HG03159 (cell line): Measurements from ENCODE around the gene FIZ1.
A peak's percentile ranks its signal among the peaks of the same experiment; 100 is the strongest.

Experiments
- ATAC-seq: cut with Tn5 transposase; IDR thresholded peaks from one replicate; pipeline ENCODE4 v1.9.1; 2021; ENCODE audit warnings: mild to moderate bottlenecking, moderate library complexity; ENCODE audit not compliant: unreplicated experiment

The FIZ1 gene

DNA sequence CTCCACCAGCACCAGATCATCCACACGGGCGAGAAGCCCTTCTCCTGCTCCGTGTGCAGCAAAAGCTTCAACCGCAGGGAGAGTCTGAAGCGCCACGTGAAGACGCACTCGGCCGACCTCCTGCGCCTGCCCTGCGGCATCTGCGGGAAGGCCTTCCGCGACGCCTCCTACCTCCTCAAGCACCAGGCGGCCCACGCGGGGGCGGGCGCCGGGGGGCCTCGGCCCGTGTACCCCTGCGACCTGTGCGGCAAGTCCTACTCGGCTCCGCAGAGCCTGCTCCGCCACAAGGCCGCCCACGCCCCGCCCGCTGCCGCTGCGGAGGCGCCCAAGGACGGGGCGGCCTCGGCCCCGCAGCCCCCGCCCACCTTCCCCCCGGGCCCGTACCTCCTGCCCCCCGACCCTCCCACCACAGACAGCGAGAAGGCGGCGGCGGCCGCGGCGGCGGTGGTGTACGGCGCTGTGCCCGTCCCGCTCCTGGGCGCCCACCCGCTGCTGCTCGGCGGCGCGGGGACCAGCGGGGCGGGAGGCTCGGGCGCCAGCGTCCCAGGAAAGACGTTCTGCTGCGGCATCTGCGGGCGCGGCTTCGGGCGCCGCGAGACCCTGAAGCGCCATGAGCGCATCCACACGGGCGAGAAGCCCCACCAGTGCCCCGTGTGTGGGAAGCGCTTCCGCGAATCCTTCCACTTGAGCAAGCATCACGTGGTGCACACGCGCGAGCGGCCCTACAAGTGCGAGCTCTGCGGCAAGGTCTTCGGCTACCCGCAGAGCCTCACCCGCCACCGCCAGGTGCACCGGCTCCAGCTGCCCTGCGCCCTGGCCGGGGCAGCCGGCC, 15.6 kb upstream of the FIZ1 start:
- no peak for ATAC-seq

DNA sequence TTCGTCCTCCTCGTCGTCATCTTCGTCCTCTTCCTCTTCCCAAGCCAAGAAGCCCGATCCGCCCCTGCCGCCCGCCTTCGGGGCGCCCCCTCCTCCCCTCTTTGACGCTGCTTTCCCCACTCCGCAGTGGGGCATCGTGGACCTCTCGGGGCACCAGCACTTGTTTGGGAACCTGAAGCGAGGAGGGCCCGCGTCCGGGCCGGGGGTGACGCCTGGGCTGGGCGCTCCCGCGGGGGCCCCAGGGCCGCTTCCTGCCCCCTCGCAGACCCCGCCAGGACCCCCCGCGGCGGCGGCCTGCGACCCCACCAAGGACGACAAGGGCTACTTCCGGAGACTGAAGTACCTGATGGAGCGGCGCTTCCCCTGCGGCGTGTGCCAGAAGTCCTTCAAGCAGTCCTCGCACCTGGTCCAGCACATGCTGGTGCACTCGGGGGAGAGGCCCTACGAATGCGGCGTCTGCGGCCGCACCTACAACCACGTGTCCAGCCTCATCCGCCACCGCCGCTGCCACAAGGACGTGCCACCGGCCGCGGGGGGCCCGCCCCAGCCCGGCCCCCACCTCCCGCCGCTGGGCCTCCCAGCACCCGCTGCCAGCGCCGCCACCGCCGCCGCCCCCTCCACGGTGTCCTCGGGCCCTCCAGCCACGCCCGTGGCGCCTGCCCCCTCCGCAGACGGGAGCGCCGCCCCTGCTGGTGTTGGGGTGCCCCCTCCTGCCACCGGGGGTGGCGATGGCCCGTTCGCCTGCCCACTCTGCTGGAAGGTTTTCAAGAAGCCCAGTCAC, 14.8 kb upstream of the FIZ1 start:
- no peak for ATAC-seq

DNA sequence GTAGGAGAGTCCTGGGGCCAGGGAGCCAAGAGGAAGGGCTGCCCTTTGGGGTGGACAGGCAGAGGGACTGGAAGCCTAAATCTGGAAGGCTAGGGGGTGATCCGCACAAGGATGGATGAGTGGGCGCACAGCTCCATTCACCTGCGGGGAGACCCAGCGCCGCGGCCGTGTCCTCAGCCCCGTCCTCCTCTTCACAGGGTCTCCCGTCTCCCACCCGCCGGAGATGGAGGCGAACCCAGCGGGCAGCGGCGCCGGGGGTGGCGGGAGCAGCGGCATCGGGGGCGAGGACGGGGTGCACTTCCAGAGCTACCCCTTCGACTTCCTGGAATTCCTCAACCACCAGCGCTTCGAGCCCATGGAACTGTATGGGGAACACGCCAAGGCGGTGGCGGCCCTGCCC, 14.1 kb upstream of the FIZ1 start:
- ATAC-seq = no peak

DNA sequence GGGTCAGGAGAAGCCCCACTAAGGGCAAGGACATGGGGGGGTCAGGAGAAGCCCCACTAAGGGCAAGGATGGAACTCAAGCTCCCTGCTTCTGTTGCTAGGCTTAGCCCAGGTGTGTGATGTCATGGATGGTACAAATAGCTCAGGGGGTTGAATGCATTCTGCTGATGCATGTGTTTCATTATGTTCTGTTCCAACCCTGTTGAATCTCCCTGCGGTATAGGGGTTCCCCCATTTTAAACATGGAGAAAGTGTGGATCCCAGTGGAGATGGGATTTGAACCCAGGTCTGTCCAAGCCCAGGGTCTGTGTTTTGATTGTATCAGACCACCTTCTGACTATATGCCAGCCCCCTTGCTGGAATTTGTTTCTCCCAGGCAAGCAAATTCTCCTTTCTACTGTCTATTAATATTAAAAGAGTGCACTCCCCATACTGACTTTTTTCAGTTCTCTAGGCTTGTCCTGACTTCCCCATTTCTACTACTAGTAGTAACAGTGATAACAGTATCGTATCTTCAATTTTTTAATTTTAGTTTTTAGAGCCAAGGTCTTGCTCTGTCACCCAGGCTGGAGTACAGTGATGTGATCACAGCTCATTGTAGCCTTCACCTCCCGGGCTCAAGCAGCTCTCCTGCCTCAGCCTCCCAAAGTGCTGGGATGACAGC, 12.8 kb upstream of the FIZ1 start:
- no peak for ATAC-seq

DNA sequence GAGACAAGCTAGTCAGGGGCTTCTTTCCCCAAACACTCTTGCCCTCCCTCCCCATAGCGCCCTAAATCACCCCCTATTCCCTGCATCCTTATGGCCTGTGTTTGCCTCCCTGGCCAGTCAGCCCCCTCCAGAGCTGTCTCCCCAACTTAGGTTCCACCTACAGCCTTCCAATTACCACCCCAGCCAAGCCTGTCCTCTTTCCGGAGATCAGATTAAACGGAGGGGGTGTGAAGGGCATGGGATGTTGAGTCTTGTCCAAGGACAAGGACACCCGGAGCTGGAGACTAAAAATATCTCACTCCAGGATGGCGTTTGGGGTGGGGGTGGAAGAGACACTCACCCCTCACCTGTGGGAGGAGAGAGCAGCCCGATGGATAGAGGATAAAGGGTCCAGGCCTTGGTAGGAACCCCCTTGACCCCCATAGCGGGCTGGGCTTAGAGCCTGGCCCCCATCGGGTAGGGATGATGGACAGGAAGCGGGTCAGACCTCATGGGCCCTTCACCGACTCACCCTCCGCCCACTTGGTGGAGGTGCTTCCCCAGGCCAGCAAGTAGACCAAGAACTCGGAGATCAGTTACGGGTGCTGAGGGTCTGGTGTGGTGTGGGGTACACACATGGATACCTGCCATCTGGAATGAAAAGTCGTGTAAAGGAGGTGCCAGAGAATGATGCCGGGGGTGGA, 12.1 kb upstream of the FIZ1 start:
- ATAC-seq = no peak

DNA sequence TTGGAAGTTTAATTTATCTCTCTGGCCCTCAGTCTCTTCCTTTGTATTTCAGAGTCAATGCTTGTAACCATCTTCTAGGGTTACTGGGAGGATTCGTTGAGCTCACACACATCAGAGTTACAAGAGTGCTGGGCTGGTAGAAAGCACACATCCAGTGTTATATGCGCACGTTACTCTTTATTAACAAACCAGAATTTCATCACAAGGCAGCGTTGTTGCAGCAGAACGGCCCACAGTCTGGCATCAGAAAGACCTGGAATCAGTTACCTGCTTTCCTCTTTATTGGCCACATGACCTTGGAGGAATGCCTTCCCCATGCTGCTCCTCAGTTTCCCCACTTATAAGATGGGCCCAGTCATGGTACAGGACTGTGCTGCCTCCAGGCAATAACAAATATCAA, 10.0 kb upstream of the FIZ1 start:
- ATAC-seq = no peak

DNA sequence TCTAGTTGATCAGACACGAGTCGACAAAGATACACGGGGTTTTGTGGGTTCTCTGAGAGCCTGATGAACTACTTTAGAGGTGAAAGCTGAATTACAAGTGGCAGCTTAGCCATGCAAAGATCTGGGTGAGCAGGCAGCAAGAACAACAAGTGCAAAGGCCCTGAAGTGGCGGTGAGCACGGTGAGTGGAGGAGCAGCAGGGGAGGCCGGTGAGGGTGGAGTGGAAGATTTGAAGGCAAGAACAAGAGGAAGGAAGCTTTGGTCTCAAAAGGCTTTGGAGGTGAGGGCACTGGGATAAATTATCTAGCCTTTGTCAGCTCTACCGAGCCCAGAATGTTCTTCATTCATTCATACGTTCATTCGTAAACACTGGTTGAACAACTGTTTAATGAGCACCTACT, 7.5 kb upstream of the FIZ1 start:
- ATAC-seq = no peak

DNA sequence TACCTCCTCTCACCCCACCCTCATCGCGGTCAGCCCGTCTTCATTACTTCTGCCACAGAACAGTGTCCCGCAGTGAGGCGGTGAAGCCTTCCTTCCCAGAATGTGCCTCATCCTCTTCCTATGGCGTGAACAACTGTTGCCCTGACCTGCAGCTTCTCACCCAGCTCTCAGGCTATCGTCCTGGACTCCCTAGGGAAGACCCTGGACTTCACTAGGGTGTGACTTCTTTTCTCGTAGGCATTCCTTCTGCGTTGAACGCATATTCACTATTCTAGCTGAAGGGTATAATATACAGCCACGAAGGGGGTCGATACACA, 7.1 kb upstream of the FIZ1 start:
- no peak for ATAC-seq

DNA sequence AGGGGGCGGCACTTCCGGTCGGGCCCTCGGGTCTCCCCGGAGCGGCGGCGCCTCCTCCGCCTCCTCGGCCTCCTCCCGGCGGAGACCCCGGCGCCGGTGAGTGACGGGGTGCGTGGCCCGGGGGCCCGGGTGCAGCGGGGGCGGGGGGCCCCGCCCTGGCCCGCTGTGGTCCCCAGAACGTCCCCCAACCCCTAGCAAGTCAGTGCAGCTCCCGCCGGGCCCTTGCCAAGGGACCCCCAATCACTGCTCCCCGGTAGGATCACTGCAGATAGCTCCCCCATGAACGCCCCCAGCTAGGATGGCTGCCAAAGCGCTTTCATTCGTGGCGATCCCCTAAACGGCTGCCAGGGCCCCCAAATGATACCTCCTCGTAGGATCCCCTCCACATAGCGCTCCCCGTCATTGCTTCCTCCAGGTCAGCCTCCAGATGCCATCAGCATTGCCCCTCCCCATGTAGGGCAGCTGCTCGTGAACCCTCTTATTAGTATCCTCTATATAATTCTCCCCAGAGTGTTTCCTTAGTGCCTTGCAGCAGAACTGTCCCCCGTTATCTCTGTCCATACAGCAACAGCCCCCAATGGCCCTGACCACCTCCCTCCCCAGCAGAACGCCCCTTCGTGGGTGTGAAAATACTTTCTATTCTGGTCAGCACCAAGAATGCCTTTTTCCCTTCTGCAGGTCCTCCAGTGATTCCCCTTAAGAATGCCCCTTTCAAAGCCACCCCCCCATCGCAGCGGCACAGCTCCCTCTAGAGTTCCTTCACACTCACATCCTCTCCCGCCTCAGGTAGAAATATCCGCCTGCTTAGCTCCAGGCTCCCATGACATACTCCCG, 6.5 kb upstream of the FIZ1 start, which contains the start of gene ZNF865:
TSS of gene ZNF865 (plus strand) at position 11 of the 834 bp plus-strand sequence. CDS start 7,972 bp downstream, outside the sequence.
- ATAC-seq = peak; percentile 34

DNA sequence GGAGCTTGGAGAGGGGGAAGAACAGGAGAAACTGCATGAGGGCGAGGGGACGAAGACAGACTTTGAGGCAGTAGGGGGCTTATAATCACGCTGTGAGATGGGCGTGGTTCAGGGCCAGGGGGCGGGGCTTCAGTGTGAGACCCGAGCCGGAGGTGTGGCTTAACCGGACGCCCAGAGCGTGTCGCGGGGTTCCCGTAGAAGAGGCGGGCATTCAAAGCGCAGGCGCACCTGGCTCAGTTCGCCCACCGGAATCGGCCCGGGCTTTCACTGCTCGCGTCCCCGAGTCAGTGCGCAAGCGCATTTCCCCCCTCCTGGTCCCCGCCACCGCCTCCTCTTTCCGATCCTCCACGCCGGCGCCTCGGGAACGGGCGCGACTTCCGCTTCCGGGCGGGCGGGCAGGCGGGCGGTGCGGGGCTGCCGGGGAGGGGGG, 5.9 kb upstream of the FIZ1 start:
- peak; percentile 78 for ATAC-seq

DNA sequence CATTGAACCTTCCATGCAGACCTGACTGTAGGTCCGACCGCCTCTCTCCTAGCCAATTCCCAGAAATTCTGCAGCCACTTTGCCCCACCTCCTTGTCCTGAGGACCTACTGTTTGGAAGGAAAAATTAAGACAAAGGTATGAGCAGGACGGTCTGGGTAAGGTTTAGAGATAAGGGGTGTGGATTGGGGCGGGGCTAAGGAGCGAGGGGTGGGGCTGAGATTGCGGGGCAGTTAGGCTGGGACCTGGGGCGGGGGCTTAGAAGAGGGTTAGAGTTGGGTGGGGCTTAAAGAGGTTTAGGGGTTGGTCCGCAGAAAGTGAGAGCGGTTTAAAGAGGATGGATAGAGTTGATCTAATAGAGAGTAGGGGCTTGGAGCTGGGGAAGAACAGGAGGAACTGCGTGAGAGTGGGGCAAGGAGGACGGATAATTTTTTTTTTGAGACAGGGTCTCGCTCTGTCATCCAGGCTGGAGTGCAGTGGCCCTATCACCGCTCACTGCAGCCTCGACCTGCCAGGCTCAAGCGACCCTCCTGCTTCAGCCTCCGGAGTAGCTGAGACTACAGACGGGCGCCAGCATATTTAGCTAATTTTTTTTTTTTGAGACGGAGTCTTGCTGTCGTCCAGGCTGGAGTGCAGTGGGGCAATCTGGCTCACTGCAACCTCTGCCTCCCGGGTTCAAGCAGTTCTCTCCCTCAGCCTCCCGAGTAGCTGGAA, 4.4 kb upstream of the FIZ1 start:
- no peak for ATAC-seq

DNA sequence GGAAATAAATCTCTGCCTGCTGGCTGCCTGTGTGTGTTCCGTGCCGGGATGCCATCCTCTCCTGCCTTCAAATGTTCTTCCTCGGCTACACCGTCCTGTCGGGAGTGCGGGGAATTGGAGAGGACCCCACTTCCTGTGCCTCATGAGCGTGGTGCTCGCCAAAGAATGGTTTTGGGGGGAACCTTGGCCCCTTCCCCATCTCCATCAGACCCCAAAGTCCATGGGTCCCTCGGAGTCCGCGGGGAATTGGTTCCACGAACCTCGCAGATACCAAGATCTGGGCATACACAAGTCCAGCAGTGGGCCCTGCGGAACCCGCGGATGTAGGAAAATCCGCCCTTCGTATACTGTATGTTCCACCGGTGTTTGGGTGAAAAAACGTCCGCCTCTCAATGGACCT, 3.8 kb upstream of the FIZ1 start:
- no peak for ATAC-seq

DNA sequence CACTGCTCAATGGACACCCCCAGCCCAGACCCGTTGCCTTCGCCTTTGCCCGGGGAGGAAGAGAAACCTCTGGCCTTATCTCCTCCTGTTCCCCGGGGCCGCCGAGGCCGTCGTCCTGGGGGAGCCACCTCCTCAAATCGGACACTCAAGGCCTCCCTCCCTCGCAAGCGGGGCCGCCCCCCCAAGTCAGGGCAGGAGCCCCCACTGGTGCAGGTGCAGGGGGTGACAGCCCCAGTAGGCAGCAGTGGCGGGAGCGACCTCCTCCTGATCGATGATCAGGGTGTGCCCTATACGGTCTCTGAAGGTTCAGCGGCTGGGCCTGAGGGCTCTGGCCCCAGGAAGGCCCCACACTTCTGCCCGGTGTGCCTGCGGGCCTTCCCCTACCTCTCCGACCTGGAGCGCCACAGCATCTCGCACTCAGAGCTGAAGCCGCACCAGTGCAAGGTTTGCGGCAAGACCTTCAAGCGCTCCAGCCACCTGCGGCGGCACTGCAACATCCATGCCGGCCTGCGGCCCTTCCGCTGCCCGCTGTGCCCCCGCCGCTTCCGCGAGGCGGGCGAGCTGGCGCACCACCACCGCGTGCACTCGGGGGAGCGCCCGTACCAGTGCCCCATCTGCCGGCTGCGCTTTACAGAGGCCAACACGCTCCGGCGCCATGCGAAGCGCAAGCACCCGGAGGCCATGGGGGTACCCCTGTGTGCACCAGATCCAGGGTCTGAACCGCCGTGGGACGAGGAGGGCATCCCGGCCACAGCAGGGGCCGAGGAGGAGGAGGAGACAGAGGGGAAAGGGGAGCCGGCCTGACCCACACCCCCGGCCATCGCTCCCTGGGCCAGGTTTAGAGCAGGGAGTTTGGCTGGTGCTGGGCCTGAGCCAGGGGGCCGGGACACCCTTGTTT, 3.0 kb upstream of the FIZ1 start:
- ATAC-seq = no peak

DNA sequence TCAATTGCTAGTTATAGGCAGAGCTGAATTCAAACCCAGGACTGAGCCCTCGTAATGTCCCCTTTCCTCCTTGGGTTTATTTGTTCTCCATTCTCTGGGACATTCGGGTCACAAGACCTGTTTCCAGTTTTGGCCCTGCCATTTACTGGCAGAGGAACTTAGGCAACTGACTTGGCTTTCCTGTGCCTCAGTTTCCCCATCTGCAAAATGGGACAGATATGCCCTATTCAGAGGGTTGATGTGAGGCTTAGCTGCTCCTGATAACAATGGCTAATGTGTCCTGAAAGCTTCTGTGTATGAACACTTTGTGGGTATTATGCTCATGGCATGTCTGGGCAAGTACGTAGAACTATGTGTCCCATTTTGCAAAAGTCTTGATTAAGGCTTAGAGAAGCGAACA, 1.8 kb upstream of the FIZ1 start:
- no peak for ATAC-seq

DNA sequence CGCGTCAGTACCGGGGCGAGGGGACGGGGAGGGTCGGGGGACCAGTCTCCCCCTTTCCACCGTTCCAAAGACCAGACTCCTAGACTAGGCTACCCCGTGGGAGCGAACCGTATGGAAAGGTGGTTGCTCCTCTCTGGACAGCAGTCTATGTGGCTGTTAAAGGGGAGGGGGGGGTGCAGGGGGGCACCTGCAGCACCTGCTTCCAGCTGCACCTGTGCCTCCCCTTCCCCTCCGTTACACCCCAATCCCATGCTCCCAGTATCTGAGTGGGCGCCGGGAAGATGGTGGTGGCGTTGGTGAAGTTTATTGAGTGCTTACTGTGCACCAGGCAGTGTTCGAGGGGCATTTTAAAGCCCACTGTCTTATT, 1.3 kb upstream of the FIZ1 start:
- no peak for ATAC-seq

DNA sequence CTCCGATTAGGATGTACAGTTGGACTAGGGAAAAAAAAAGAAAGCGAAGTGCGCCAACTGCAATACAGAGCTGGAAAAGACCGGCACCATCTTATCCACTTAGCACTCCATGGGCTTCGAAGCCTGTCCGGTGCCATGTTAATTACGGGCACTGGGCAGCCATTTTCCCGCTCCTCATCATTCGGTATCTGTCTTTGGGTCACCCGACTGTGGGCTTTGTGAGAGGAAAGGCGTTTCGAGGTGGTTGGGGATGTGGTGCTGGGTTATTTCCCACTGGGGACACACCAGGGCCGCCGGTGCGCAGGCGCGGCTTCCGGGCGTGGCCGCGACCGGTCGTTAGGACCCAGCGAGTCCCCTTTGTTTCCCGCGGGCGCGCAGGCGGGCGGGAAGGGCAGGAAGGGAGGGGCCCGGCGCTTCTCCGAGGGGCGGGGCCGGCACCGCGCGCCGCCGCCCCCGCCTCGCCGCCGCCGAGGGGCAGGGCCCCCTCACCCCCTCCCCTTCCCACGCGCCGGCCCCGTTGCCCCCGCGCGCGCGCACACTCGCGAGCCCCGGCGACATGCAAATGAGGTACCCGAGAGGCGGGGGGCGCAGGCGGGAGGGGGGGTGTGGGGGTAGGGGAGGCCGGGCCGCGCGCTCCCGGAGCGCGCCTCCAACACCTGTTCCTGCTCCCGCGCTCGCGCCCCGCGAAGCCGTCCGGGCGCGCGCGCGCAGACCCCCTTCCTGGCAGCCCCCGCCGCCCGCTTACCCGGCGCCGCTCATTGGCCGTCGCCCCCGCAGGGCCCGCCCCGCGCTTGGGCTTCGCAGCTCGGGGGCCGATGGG, 735 bp upstream of the FIZ1 start, which contains the start of gene ZNF524:
TSS of gene ZNF524 (plus strand) at position 447 of the 820 bp plus-strand sequence. CDS start 1,825 bp downstream, outside the sequence.
- ATAC-seq = peak; percentile 41

DNA sequence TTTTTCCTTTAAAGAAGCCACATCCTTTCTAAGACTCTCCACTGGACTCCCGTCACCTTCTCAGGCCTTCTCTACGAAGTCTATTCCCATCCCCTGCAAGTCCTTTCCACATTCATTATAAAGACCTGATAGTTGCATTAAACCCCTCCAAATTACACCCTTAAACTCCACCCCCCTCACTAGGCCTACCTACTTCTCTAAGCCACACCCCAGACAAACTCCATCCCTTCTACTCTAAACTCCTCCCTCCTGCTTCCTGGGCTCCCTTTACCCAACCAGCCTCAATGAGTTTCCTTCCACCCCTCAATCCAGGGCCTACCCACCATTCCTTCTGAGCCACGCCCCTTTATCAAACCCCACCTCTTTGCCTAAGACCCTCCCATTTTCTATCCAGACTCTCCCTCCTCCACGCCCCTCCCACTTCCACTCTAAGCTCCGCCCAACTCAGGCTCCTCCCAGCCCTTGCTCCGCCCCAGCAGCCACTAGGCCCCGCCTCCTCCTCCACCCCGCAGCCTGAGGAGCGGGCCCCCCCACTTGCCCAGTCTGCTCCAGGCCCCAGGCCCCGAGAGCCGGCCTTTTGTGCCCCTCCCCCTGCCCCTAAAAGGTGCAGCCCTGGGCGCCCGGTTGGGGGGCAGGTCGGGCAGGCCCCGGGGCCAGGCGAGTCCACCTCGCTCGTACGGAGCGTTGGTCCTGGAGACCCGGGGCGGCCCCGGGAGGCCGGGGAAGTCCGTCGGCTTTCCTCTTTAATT, 424 bp downstream of the FIZ1 start:
- peak; percentile 42 for ATAC-seq
